K562 (cell line): ENCODE data around the gene ACADVL. TPM values are rescaled to one million over a fixed set of nuclear protein-coding genes. Genes with fewer than 3 reads are reported as not detected.
A peak's percentile ranks its signal among the peaks of the same experiment; 100 is the strongest.

Experiments
- ATAC-seq: fragments of 200-7000 bp; cut with Tn5 transposase; 3 replicates; pipeline ENCODE4 v1.9.1; 2020; ENCODE audit warnings: moderate library complexity
- BruUV-seq: library from RNA; stranded (reverse); fragments of 400-500 nt; replicated peaks from 2 replicates; lab custom pipeline; 2021; lab: Mats Ljungman, UMichigan
- CTCF ChIA-PET: fragments of 300-600 bp; formaldehyde crosslinking; extraction: SDS; loops from one replicate; lab custom pipeline; 2021; ENCODE audit warnings: low intra/inter-chr PET ratio; lab: Yijun Ruan, JAX
- POLR2A ChIA-PET: fragments of 300-600, 350-650 bp; sonication (Branson Sonifier 250); formaldehyde crosslinking; extraction: SDS; loops from one replicate; lab custom pipeline; 2021; ENCODE audit warnings: antibody characterized with exemption, inconsistent platforms; lab: Yijun Ruan, JAX
- DNase-seq, 4 experiments: peaks; one replicate each; pipeline versions ENCODE4 v3.0.0 to v3.0.0-alpha.2; 2011 to 2018; ENCODE audit warnings: low spot score in 3 of 4, mixed read lengths in 3 of 4; ENCODE audit errors: extremely low read depth in 1 of 4
- FAIRE-seq: peaks from 2 replicates; lab custom pipeline; 2011; peaks lifted over from hg19 to GRCh38; lab: Jason Lieb, UNC
- H2AFZ ChIP-seq: 2 replicates; pipeline ENCODE4 v1.6.0; 2011; ENCODE audit warnings: low read depth, low read length, control low read depth, inconsistent platforms
- H3K27ac ChIP-seq: fragments of 200-600 bp; 3 replicates; pipeline ENCODE4 v1.8.0; 2011; ENCODE audit warnings: low read depth, mild to moderate bottlenecking, control low read depth, inconsistent platforms, low read length, moderate library complexity, mixed read lengths; ENCODE audit errors: extremely low read depth
- H3K27me3 ChIP-seq, 2 experiments: fragments of 300-600 bp in 1 of 2; 2 replicates in 1 of 2; 3 replicates in 1 of 2; pipeline versions ENCODE4 v1.6.0 to v1.8.0; 2011; ENCODE audit warnings: inconsistent platforms in 2 of 2, low read length in 2 of 2, mild to moderate bottlenecking in 1 of 2, mixed read lengths in 1 of 2, moderate library complexity in 1 of 2; ENCODE audit not compliant: control insufficient read depth in 2 of 2, insufficient read depth in 2 of 2
- H3K36me3 ChIP-seq: fragments of 300-600 bp; 3 replicates; pipeline ENCODE4 v1.8.0; 2011; ENCODE audit warnings: mild to moderate bottlenecking, low read length, inconsistent platforms; ENCODE audit not compliant: control insufficient read depth, insufficient read depth
- H3K4me1 ChIP-seq, 2 experiments: fragments of 200-600 bp in 1 of 2; replicated peaks in 1 of 2; 2 replicates in 1 of 2; 3 replicates in 1 of 2; pipeline versions ENCODE4 v1.5.1 to v1.8.0; 2011; ENCODE audit warnings: inconsistent platforms in 2 of 2, low read length in 2 of 2, mild to moderate bottlenecking in 1 of 2, mixed read lengths in 1 of 2, moderate library complexity in 1 of 2; ENCODE audit not compliant: control insufficient read depth in 2 of 2, insufficient read depth in 2 of 2
- H3K4me2 ChIP-seq: 2 replicates; pipeline ENCODE4 v1.6.1; 2011; ENCODE audit warnings: low read length, control low read depth, inconsistent platforms, mixed read lengths; ENCODE audit not compliant: insufficient read depth
- H3K4me3 ChIP-seq: fragments of 200-600 bp; sonication (generic), shearing (Covaris generic); 2 replicates; pipeline ENCODE4 v1.5.1; 2016; ENCODE audit warnings: control low read depth, inconsistent platforms
- H3K79me2 ChIP-seq: fragments of 200-600 bp; 3 replicates; pipeline ENCODE4 v1.8.0; 2011; ENCODE audit warnings: low read length, inconsistent platforms; ENCODE audit not compliant: control insufficient read depth, insufficient read depth
- H3K9ac ChIP-seq, 2 experiments: 2 replicates each; pipeline versions ENCODE4 v1.6.0 to v1.6.1; 2011; ENCODE audit warnings: low read depth in 2 of 2, low read length in 2 of 2, control low read depth in 1 of 2, inconsistent platforms in 1 of 2, mild to moderate bottlenecking in 1 of 2, mixed read lengths in 1 of 2; ENCODE audit not compliant: insufficient read depth in 1 of 2
- H3K9me1 ChIP-seq: one replicate; pipeline ENCODE4 v1.6.0; 2011; ENCODE audit warnings: inconsistent platforms, mild to moderate bottlenecking, low read length, moderate library complexity; ENCODE audit not compliant: control insufficient read depth, insufficient read depth
- H3K9me3 ChIP-seq: replicated peaks from 2 replicates; pipeline ENCODE4 v1.5.1; 2011; ENCODE audit warnings: low read depth, low read length, inconsistent platforms; ENCODE audit not compliant: control insufficient read depth, insufficient read depth
- H4K20me1 ChIP-seq: replicated peaks from 2 replicates; pipeline ENCODE4 v1.6.1; 2011; ENCODE audit warnings: low read length, inconsistent platforms, mixed read lengths; ENCODE audit not compliant: control insufficient read depth, insufficient read depth
- PHF20 ChIP-seq: fragments of 450-650 bp; IDR thresholded peaks from 2 replicates; pipeline ENCODE4 v1.6.1; 2018; ENCODE audit not compliant: partially characterized antibody
- POLR2G ChIP-seq: fragments of 200-400 bp; formaldehyde crosslinking; IDR thresholded peaks from 2 replicates; pipeline ENCODE4 v1.6.1; 2017; ENCODE audit warnings: low read depth, mild to moderate bottlenecking, antibody characterized with exemption, low read length, moderate library complexity
- RBFOX2 ChIP-seq: fragments of 200-400 bp; formaldehyde crosslinking; IDR thresholded peaks from 2 replicates; pipeline ENCODE4 v1.6.1; 2017; ENCODE audit warnings: low read depth, mild to moderate bottlenecking, low read length, moderate library complexity
- WGBS: fragments of 100-300 bp; shearing (Covaris generic); methylation state at CpG from one replicate; pipeline ENCODE4 v1.1.6; 2016; ENCODE audit warnings: low coverage, mixed read lengths; ENCODE audit not compliant: insufficient coverage; ENCODE audit errors: missing lambda C conversion rate; 5-methylcytosine and 5-hydroxymethylcytosine counted together
- in situ Hi-C: fragments of 300-500 bp; cut with MboI; formaldehyde crosslinking; loops from 4 replicates; pipeline ENCODE4 v1.15.0; 2018; ENCODE audit warnings: inconsistent platforms, mixed read lengths
- intact Hi-C: fragments of 100-400 bp; cut with micrococcal nuclease; formaldehyde crosslinking; loops from 2 replicates; pipeline ENCODE4 v1.14.2; 2022
- polyA plus RNA-seq, 8 experiments: library from polyadenylated mRNA; depleted of rRNA in 4 of 8; stranded (reverse) in 5 of 8; unstranded in 3 of 8; fragments of >200 nt; fragmentation: Nextera tagmentation in 2 of 8; fragmentation: Illumina TruSeq in 1 of 8; extraction: Ambion mirVana in 2 of 8; extraction: Trizol in 1 of 8; gene quantifications; 2 replicates each; pipeline versions ENCODE4 v1.2.1 to v1.2.3, GENCODE V29; 2011 to 2014; ENCODE audit warnings: inconsistent platforms in 1 of 8, missing spikeins in 1 of 8
- total RNA-seq, 7 experiments: library from RNA; depleted of rRNA in 6 of 7; stranded (reverse); fragments of >200 nt in 6 of 7; fragmentation: Illumina TruSeq in 2 of 7; extraction: Trizol in 2 of 7; gene quantifications; 2 replicates each; pipeline versions ENCODE4 v1.2.1 to v1.2.3, GENCODE V29; 2011 to 2021; ENCODE audit warnings: low replicate concordance in 1 of 7

ACADVL gene
- total and polyA plus RNA-seq, 9 of the 15 experiments (the other 6 are each of a cell fraction or from before 2014, with no cell fraction given), result 25.5 to 449 (median 214) TPM

- intact Hi-C loops (no loop called here), in situ Hi-C loops (no loop called here)
- DNase-seq (no peak), ATAC-seq (no peak), FAIRE-seq (no peak)
- no peak overlapping the region for H3K9ac ChIP-seq
- WGBS, result 87% methylated on average over 7 of the region's 21 CpGs
- peaks cover 6 to 37% of the 10 kb centered on the region in 2 experiments; a peak in 4 of 5 replicates for H3K4me1 ChIP-seq
- no peaks in the 10 kb centered on the region for H3K27me3 ChIP-seq
- H3K4me3 ChIP-seq, result no peak overlapping the region
- H3K36me3 ChIP-seq, result peaks cover 99% of the 10 kb centered on the region; the same call in 2 of the 3 replicates
- H3K79me2 ChIP-seq, result peaks cover 14% of the 10 kb centered on the region
- no TSS peak for BruUV-seq
- H3K27ac ChIP-seq, result no peak overlapping the region
- H3K4me2 ChIP-seq, result no peak overlapping the region
- H2AFZ ChIP-seq, result no peak overlapping the region
- POLR2A ChIA-PET, result interaction anchor here (0.8 to 7.7 kb wide), 2 partner anchors 9 to 39 kb away, joined by 3 to 73 read pairs; partner anchors contain the start of gene DVL2
- peaks cover 3% of the 10 kb centered on the region for H3K9me1 ChIP-seq
- TF ChIP-seq POLR2G (peak; percentile 58), RBFOX2 (peak; percentile 55), PHF20 (no peak)
- TF ChIP-seq, all 486 proteins: peak for 2
- no peaks in the 10 kb centered on the region for H3K9me3 ChIP-seq
- H4K20me1 ChIP-seq, result peaks cover 4% of the 10 kb centered on the region
- CTCF ChIA-PET, result no interaction called here
These were observed 6.1 kb downstream of the ACADVL start for GRCh38 chr17:7225711-7226331.
